ENCODE measurements around the gene LAMA3.

Gene LAMA3

DNA sequence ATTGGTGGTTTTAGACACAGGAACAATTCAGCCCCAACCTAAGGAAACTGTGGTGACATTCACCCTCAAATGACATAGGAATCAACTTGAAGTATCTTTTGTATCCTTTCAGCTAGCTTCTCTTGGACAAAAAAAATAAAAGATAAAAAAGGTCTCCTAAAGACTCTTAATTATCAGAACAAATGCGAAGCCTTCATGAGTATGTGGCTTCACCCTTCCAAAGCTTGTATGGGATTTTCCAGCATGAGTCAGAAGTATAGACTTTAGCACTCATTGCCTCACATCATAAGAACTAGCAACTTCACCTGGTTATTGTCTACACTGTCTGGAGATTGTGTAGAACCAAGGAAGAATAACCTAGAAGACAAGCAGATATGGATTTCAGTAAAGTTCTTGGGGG lies 135.4 kb downstream of the LAMA3 start:
- Histone ChIP-seq H3K36me3 (ENCODE audit: control insufficient read depth, insufficient read depth, low read length) (no peaks in the 10 kb centered on the region), H3K9ac (ENCODE audit: low read depth, low read length) (no peak overlapping the region), H3K9me3 (ENCODE audit: control insufficient read depth, insufficient read depth, low read length) (no peaks in the 10 kb centered on the region), H3K27me3 (ENCODE audit: control insufficient read depth, insufficient read depth, low read length) (no peaks in the 10 kb centered on the region), H3K4me1 (ENCODE audit: control insufficient read depth, insufficient read depth, low read length) (peaks cover 28% of the 10 kb centered on the region), H3K27ac (ENCODE audit: low read depth, low read length) (no peak overlapping the region), H3K4me3 (ENCODE audit: low read depth, low read length) (no peak overlapping the region)

DNA sequence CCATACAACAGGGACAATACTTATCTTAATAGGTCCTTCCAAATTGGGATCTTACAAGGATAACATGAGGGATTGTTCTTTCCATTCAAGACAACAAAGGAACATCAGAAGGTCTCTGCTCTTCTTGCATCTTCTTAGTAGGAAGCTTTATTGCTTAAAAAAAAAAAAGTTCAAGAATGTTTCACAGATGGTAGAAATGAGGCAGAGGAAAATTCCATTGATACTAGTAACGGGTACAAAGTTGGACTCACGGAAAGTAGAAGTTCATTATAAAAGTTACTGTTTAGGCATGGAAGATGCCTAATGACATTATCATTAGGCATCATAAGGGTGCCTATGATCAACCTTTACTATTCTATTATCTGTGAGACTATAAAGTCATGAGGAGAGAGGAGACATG lies 136.2 kb downstream of the LAMA3 start:
- Histone ChIP-seq H3K4me1 (ENCODE audit: control insufficient read depth, insufficient read depth, low read length) (peaks cover 26% of the 10 kb centered on the region), H3K9ac (ENCODE audit: low read depth, low read length) (no peak overlapping the region), H3K9me3 (ENCODE audit: control insufficient read depth, insufficient read depth, low read length) (no peaks in the 10 kb centered on the region), H3K36me3 (ENCODE audit: control insufficient read depth, insufficient read depth, low read length) (no peaks in the 10 kb centered on the region), H3K4me3 (ENCODE audit: low read depth, low read length) (no peak overlapping the region), H3K27me3 (ENCODE audit: control insufficient read depth, insufficient read depth, low read length) (no peaks in the 10 kb centered on the region), H3K27ac (ENCODE audit: low read depth, low read length) (no peak overlapping the region)

DNA sequence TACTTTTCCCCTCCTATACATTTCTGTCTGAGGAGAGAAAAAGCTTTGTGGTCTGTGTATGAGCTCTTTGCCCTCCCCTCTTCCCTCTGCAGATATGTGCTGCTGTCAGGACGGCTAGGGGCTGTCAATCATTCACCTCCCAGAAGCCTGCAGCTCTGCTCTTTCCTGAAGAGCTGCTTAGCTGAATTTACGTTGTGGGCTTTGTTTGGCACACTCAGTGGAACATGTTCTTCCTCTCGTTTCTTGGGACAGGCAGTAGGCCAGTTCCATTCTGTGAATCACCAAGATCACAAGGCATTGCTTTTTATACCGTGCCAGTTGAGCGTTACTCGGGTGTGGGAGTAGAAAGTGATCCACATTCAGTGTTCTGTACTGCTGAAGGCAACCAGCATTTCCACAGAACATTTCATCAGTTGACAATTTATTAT lies 136.7 kb downstream of the LAMA3 start:
- H3K27me3 ChIP-seq (ENCODE audit: control insufficient read depth, insufficient read depth, low read length): no peaks in the 10 kb centered on the region
- H3K4me1 ChIP-seq (ENCODE audit: control insufficient read depth, insufficient read depth, low read length): peaks cover 21% of the 10 kb centered on the region
- H3K4me3 ChIP-seq (ENCODE audit: low read depth, low read length): no peak overlapping the region
- no peak overlapping the region for H3K27ac ChIP-seq (ENCODE audit: low read depth, low read length)
- H3K9me3 ChIP-seq (ENCODE audit: control insufficient read depth, insufficient read depth, low read length): no peaks in the 10 kb centered on the region
- no peaks in the 10 kb centered on the region for H3K36me3 ChIP-seq (ENCODE audit: control insufficient read depth, insufficient read depth, low read length)
- H3K9ac ChIP-seq (ENCODE audit: low read depth, low read length): no peak overlapping the region

DNA sequence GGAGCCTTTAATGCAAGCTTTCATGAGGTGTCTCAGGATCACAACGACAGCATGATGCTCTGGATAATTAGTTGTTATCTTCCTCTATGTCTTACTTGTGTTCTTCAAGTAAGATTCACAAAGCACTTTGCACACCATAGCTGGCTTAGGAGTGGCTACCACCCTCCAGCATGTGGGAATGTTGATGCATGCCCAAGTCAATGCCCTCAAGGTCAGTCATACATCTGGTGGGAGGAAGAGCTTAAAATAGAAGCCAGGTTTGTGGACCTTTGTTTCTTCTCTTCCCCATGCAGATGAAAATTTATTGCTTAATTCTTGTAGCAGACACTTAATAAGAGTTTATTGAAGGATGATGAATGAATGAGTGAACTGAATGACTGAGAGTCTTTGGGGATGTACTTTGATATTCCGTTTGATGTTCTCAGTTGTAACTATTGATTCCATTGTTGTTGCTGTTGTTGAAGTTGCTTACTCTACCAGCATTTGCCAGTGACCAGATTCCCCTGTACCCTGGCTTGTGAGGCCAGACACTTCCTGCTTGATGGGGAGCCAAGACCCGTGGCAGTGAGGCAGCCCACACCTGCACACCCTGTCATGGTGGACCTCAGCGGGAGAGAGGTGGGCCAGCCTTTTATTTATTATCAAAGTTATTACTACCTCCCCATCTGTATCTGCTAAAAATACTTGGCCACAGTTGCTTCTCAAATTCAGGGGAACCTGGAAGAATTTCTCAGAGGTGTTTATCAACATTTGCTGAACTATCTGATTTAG lies 137.8 kb downstream of the LAMA3 start:
- Histone ChIP-seq H3K27ac (ENCODE audit: low read depth, low read length) (no peak overlapping the region), H3K4me1 (ENCODE audit: control insufficient read depth, insufficient read depth, low read length) (peaks cover 11% of the 10 kb centered on the region), H3K36me3 (ENCODE audit: control insufficient read depth, insufficient read depth, low read length) (no peaks in the 10 kb centered on the region), H3K27me3 (ENCODE audit: control insufficient read depth, insufficient read depth, low read length) (no peaks in the 10 kb centered on the region), H3K9ac (ENCODE audit: low read depth, low read length) (no peak overlapping the region), H3K9me3 (ENCODE audit: control insufficient read depth, insufficient read depth, low read length) (no peaks in the 10 kb centered on the region), H3K4me3 (ENCODE audit: low read depth, low read length) (no peak overlapping the region)

DNA sequence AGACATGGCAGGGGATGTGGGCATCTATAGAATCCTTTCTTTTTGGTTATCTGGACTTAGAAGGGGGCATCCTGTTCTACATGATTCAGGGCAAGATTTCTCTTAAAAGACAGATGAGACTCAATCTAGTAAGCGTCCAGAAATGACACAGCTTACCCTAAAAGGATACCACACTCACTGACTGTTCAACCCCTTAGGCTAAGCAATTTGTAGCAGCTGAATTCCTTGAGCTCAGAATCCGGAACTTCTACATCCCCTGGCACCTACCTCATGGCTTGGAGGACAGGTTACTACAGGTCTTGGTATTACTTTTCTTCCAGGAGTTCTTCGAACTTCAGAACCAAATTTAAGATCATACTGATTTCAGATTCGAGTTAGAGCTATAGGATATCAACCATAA lies 138.4 kb downstream of the LAMA3 start:
- Histone ChIP-seq H3K27ac (ENCODE audit: low read depth, low read length) (no peak overlapping the region), H3K4me1 (ENCODE audit: control insufficient read depth, insufficient read depth, low read length) (peaks cover 5% of the 10 kb centered on the region; the same call in 1 of the 2 replicates), H3K27me3 (ENCODE audit: control insufficient read depth, insufficient read depth, low read length) (no peaks in the 10 kb centered on the region), H3K9me3 (ENCODE audit: control insufficient read depth, insufficient read depth, low read length) (no peaks in the 10 kb centered on the region), H3K4me3 (ENCODE audit: low read depth, low read length) (no peak overlapping the region), H3K9ac (ENCODE audit: low read depth, low read length) (no peak overlapping the region), H3K36me3 (ENCODE audit: control insufficient read depth, insufficient read depth, low read length) (no peaks in the 10 kb centered on the region)

DNA sequence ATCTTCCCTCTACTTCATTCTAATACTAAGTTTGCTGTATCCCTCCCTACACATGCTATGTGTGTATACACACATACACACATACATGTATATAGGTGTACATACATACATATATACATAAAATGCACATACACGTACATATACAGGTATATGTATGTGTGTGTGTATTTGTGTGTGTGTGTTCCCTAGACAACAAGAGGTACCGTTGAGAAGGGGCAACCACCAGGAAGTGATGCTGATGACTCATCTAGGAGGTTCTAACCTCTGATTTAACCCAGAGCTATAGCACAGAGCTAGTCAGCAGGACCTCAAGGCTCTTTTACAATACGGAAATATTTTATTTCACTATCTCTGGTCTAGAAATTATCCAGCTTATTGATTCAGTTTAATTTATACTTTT lies 139.2 kb downstream of the LAMA3 start:
- Histone ChIP-seq H3K36me3 (ENCODE audit: control insufficient read depth, insufficient read depth, low read length) (no peaks in the 10 kb centered on the region), H3K27me3 (ENCODE audit: control insufficient read depth, insufficient read depth, low read length) (no peaks in the 10 kb centered on the region), H3K9me3 (ENCODE audit: control insufficient read depth, insufficient read depth, low read length) (no peaks in the 10 kb centered on the region), H3K4me3 (ENCODE audit: low read depth, low read length) (no peak overlapping the region), H3K4me1 (ENCODE audit: control insufficient read depth, insufficient read depth, low read length) (no peaks in the 10 kb centered on the region), H3K9ac (ENCODE audit: low read depth, low read length) (no peak overlapping the region), H3K27ac (ENCODE audit: low read depth, low read length) (no peak overlapping the region)

DNA sequence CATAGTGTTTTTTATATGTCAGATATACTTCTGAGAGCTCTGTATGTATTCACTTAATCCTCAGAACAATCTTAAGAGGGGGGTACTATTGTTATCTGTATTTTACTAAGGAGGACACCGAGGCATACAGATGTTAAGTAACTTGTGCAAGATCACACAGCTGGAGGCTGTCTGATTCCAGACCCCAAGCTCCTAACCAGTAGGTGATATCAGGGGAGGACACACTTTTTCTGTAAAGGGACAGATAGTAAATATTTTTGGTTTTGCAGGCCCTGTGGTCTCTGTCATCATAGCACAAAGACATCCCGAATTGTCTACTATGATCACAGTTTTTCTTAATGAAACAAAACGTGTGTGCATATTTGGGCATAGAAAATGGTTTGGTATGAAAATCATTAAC lies 143.7 kb downstream of the LAMA3 start:
- no peaks in the 10 kb centered on the region for H3K9me3 ChIP-seq (ENCODE audit: control insufficient read depth, insufficient read depth, low read length)
- no peaks in the 10 kb centered on the region for H3K4me1 ChIP-seq (ENCODE audit: control insufficient read depth, insufficient read depth, low read length)

DNA sequence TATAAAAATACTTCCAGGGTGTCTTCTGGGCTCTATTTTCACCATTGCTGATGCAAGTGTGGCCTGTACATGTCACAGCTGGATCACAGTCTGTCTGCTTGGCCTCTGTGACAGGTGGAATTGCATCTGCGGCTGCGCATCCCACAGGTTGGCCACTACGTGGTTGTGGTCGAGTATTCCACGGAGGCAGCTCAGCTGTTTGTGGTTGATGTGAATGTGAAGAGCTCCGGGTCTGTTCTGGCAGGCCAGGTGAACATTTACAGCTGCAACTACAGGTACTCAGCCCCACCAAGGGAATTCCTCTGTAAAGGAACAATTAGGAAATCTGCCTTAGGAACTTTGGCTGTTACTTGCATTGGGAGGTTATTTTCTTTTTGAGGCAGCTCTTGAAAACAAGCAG lies 144.5 kb downstream of the LAMA3 start:
- Histone ChIP-seq H3K9me3 (ENCODE audit: control insufficient read depth, insufficient read depth, low read length) (no peaks in the 10 kb centered on the region), H3K27me3 (ENCODE audit: control insufficient read depth, insufficient read depth, low read length) (no peaks in the 10 kb centered on the region), H3K27ac (ENCODE audit: low read depth, low read length) (no peak overlapping the region), H3K4me3 (ENCODE audit: low read depth, low read length) (no peak overlapping the region), H3K36me3 (ENCODE audit: control insufficient read depth, insufficient read depth, low read length) (no peaks in the 10 kb centered on the region), H3K9ac (ENCODE audit: low read depth, low read length) (no peak overlapping the region), H3K4me1 (ENCODE audit: control insufficient read depth, insufficient read depth, low read length) (no peaks in the 10 kb centered on the region)

More for the DNA sequence above, 143.7 kb downstream of the LAMA3 start:
- no peaks in the 10 kb centered on the region for H3K27me3 ChIP-seq (ENCODE audit: control insufficient read depth, insufficient read depth, low read length)
- no peaks in the 10 kb centered on the region for H3K36me3 ChIP-seq (ENCODE audit: control insufficient read depth, insufficient read depth, low read length)
- H3K4me3 ChIP-seq (ENCODE audit: low read depth, low read length): no peak overlapping the region
- H3K9ac ChIP-seq (ENCODE audit: low read depth, low read length): no peak overlapping the region
- H3K27ac ChIP-seq (ENCODE audit: low read depth, low read length): no peak overlapping the region

DNA sequence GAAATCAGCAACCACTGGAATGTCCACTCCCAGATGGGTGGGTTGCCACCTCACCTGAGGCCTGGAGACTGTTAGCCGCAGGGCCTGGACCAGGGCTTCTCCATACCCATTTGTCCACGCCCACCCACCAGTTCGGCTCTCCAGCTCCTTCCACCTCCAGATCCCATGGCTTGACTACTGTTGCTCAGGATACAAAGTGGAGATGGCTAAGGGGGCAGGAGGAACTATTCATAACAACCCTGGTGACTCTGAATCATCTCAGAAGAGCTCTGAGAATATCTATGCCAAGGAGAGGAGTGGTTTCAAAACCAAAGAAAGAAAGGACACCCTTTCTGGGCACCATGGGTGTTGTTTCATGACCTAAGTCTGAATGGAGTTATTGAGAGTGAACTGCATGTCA lies 145.8 kb downstream of the LAMA3 start:
- H3K9me3 ChIP-seq (ENCODE audit: control insufficient read depth, insufficient read depth, low read length): no peaks in the 10 kb centered on the region
- H3K27ac ChIP-seq (ENCODE audit: low read depth, low read length): no peak overlapping the region
- H3K4me1 ChIP-seq (ENCODE audit: control insufficient read depth, insufficient read depth, low read length): no peaks in the 10 kb centered on the region
- no peak overlapping the region for H3K4me3 ChIP-seq (ENCODE audit: low read depth, low read length)
- no peaks in the 10 kb centered on the region for H3K36me3 ChIP-seq (ENCODE audit: control insufficient read depth, insufficient read depth, low read length)
- H3K9ac ChIP-seq (ENCODE audit: low read depth, low read length): no peak overlapping the region
- H3K27me3 ChIP-seq (ENCODE audit: control insufficient read depth, insufficient read depth, low read length): no peaks in the 10 kb centered on the region

DNA sequence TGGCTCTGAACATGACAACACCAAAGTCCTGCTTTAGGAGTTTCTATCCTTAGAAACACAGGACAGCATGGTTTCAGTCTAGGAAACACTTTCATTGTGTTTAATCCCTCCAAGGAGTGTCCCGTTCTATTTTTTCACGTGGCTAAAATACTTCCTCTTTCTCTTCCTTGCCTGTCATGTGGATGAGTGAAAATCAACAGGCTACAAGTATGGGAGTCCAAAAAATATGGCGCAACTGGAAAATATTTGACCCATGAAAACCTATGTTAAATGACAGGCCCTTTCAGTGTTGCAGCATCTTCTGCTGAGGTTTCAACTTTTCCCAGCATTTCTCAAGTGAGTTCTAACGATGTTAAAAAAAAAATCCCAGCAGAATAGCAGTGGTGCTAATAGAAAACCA lies 146.3 kb downstream of the LAMA3 start:
- Histone ChIP-seq H3K4me1 (ENCODE audit: control insufficient read depth, insufficient read depth, low read length) (no peaks in the 10 kb centered on the region), H3K27me3 (ENCODE audit: control insufficient read depth, insufficient read depth, low read length) (no peaks in the 10 kb centered on the region), H3K4me3 (ENCODE audit: low read depth, low read length) (no peak overlapping the region), H3K9me3 (ENCODE audit: control insufficient read depth, insufficient read depth, low read length) (no peaks in the 10 kb centered on the region), H3K36me3 (ENCODE audit: control insufficient read depth, insufficient read depth, low read length) (no peaks in the 10 kb centered on the region), H3K9ac (ENCODE audit: low read depth, low read length) (no peak overlapping the region), H3K27ac (ENCODE audit: low read depth, low read length) (no peak overlapping the region)

DNA sequence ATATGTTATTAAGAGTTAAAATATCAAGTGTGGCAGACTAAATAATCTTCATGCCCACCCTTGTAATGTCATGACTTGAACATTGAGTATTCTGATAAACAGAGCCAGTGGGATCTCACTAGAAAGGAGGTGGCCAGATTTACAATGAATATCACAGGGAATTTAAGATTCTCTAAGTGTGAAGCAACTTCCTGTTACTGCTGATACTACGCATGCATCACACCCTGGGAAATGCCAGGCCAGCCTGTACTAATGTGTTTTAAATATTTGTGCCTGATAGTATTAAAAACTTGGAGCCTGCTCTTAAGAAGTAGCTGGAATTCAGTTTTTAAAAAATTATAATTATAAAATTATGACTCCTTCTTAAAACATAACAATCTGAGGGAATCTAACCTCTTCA lies 148.3 kb downstream of the LAMA3 start:
- no peaks in the 10 kb centered on the region for H3K27me3 ChIP-seq (ENCODE audit: control insufficient read depth, insufficient read depth, low read length)
- H3K9ac ChIP-seq (ENCODE audit: low read depth, low read length): no peak overlapping the region
- no peak overlapping the region for H3K4me3 ChIP-seq (ENCODE audit: low read depth, low read length)
- H3K9me3 ChIP-seq (ENCODE audit: control insufficient read depth, insufficient read depth, low read length): no peaks in the 10 kb centered on the region
- H3K27ac ChIP-seq (ENCODE audit: low read depth, low read length): no peak overlapping the region
- no peaks in the 10 kb centered on the region for H3K36me3 ChIP-seq (ENCODE audit: control insufficient read depth, insufficient read depth, low read length)
- no peaks in the 10 kb centered on the region for H3K4me1 ChIP-seq (ENCODE audit: control insufficient read depth, insufficient read depth, low read length)

Measured in HUES48 (cell line).